Stomach (tissue), 4 donors: ENCODE data around the gene TP53TG5.

Experiments
- EP300 ChIP-seq: sonication (generic); formaldehyde crosslinking; IDR thresholded peaks from one replicate; pipeline ENCODE4 v1.6.1; 2017; ENCODE audit warnings: antibody characterized with exemption
- POLR2A ChIP-seq, 4 donors: fragments of 450-650 bp; IDR thresholded peaks; one replicate each; pipeline ENCODE4 v1.6.1; 2016; ENCODE audit warnings: antibody characterized with exemption in 4 of 4, control low read depth in 2 of 4, mild to moderate bottlenecking in 1 of 4, moderate library complexity in 1 of 4
- POLR2AphosphoS5 ChIP-seq, 3 donors: sonication (generic); formaldehyde crosslinking; IDR thresholded peaks; one replicate each; pipeline ENCODE4 v1.6.1; 2016; ENCODE audit warnings: antibody characterized with exemption in 3 of 3
- TF ChIP-seq, protein P1 (sequence below), 7 experiments: fragments of 450-650 bp in 4 of 7; fragments of 200-600 bp in 3 of 7; sonication (generic) in 3 of 7; IDR thresholded peaks; one replicate each; pipeline ENCODE4 v1.5.1; 2016 to 2019; ENCODE audit warnings: antibody characterized with exemption in 7 of 7, control low read depth in 2 of 7, mild to moderate bottlenecking in 1 of 7

DNA sequence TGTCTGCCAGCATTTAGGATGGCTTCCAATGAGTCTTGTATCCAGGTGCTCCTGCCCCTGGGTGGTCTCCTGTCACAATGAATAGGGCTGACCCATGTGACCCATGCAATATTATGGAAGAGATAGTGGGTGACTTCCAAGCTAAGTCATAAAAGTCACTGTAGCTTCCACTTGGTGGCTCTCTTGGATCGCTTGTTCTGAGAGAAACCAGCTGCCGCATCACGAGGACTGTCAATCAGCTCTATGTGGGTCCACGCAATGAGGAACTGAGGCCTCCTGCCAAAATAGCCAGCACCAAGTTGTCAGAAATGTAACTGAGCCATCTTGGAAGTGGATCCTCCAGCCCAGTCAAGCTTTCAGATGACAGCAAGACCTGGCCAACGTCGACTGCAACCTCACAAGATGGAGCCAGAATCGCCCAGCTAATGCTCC lies 55.2 kb downstream of the TP53TG5 start:
- TF ChIP-seq, protein P1, sequence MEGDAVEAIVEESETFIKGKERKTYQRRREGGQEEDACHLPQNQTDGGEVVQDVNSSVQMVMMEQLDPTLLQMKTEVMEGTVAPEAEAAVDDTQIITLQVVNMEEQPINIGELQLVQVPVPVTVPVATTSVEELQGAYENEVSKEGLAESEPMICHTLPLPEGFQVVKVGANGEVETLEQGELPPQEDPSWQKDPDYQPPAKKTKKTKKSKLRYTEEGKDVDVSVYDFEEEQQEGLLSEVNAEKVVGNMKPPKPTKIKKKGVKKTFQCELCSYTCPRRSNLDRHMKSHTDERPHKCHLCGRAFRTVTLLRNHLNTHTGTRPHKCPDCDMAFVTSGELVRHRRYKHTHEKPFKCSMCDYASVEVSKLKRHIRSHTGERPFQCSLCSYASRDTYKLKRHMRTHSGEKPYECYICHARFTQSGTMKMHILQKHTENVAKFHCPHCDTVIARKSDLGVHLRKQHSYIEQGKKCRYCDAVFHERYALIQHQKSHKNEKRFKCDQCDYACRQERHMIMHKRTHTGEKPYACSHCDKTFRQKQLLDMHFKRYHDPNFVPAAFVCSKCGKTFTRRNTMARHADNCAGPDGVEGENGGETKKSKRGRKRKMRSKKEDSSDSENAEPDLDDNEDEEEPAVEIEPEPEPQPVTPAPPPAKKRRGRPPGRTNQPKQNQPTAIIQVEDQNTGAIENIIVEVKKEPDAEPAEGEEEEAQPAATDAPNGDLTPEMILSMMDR (IDR thresholded peaks at IDR 0.05) = peak in 4 of 7 experiments; percentile 16 to 58 (median 22)
- TF ChIP-seq POLR2A (IDR thresholded peaks at IDR 0.05) = no peak
- peak in 1 of 3 donors; percentile 44 for TF ChIP-seq POLR2AphosphoS5 (IDR thresholded peaks at IDR 0.05)
- no peak for TF ChIP-seq EP300
